Thyroid gland (tissue), 4 donors: ENCODE data around the gene ACTR6.

Experiments
- POLR2A ChIP-seq, 2 donors: fragments of 450-650 bp; IDR thresholded peaks; one replicate each; pipeline ENCODE4 v1.6.1; 2017; ENCODE audit warnings: antibody characterized with exemption in 2 of 2, mild to moderate bottlenecking in 2 of 2, moderate library complexity in 1 of 2
- TF ChIP-seq, protein P1 (sequence below), 6 experiments: fragments of 200-600 bp in 3 of 6; fragments of 450-650 bp in 3 of 6; sonication (generic) in 3 of 6; IDR thresholded peaks; one replicate each; pipeline ENCODE4 v1.5.1; 2016 to 2019; ENCODE audit warnings: antibody characterized with exemption in 6 of 6, mild to moderate bottlenecking in 2 of 6, inconsistent platforms in 1 of 6, moderate library complexity in 1 of 6

DNA sequence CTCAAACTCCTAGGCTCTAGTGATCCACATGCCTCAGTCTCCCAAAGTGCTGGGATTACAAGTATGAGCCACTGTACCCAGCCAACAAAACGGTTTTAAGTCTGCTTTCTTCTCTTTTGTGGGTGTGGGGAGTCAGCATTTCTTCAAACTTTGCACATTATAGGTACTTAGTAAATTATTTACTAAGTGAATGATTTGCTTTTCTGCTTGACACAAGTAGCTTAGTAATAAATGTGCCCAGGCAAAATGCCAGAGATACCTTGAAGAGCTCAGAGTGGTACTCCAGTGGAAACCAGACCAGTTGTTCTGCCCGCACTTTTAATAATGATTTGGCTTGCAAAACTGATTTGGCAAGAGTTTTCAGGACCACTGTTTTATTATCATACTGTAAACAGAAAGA lies 51.3 kb downstream of the ACTR6 start:
- TF ChIP-seq, protein P1, sequence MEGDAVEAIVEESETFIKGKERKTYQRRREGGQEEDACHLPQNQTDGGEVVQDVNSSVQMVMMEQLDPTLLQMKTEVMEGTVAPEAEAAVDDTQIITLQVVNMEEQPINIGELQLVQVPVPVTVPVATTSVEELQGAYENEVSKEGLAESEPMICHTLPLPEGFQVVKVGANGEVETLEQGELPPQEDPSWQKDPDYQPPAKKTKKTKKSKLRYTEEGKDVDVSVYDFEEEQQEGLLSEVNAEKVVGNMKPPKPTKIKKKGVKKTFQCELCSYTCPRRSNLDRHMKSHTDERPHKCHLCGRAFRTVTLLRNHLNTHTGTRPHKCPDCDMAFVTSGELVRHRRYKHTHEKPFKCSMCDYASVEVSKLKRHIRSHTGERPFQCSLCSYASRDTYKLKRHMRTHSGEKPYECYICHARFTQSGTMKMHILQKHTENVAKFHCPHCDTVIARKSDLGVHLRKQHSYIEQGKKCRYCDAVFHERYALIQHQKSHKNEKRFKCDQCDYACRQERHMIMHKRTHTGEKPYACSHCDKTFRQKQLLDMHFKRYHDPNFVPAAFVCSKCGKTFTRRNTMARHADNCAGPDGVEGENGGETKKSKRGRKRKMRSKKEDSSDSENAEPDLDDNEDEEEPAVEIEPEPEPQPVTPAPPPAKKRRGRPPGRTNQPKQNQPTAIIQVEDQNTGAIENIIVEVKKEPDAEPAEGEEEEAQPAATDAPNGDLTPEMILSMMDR (IDR thresholded peaks at IDR 0.05) = no peak
- no peak for TF ChIP-seq POLR2A (IDR thresholded peaks at IDR 0.05)
